ENCODE data around the gene TTC34. TPM values are rescaled to one million over a fixed set of nuclear protein-coding genes. Genes with fewer than 3 reads are reported as not detected.
A peak's percentile ranks its signal among the peaks of the same experiment; 100 is the strongest.

TTC34 gene
- total RNA-seq, 1 donor from 2014 or later = 3.6 TPM

- peaks cover 6% of the 10 kb centered on the region for H3K4me1 Mint-ChIP-seq
- peak overlapping the region; percentile 74 for H3K4me3 Mint-ChIP-seq
- TF ChIP-seq, protein P1, sequence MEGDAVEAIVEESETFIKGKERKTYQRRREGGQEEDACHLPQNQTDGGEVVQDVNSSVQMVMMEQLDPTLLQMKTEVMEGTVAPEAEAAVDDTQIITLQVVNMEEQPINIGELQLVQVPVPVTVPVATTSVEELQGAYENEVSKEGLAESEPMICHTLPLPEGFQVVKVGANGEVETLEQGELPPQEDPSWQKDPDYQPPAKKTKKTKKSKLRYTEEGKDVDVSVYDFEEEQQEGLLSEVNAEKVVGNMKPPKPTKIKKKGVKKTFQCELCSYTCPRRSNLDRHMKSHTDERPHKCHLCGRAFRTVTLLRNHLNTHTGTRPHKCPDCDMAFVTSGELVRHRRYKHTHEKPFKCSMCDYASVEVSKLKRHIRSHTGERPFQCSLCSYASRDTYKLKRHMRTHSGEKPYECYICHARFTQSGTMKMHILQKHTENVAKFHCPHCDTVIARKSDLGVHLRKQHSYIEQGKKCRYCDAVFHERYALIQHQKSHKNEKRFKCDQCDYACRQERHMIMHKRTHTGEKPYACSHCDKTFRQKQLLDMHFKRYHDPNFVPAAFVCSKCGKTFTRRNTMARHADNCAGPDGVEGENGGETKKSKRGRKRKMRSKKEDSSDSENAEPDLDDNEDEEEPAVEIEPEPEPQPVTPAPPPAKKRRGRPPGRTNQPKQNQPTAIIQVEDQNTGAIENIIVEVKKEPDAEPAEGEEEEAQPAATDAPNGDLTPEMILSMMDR (IDR thresholded peaks at IDR 0.05; ENCODE audit: unreplicated experiment) = no peak
- no peak for DNase-seq (ENCODE audit: low spot score in 2 of 2, unreplicated experiment in 2 of 2)
- H3K36me3 Mint-ChIP-seq = no peaks in the 10 kb centered on the region
- no peaks in the 10 kb centered on the region for H3K27me3 Mint-ChIP-seq (ENCODE audit: low read depth)
- H3K9me3 Mint-ChIP-seq = peaks cover 8% of the 10 kb centered on the region
- peak overlapping the region; percentile 37 for H3K27ac Mint-ChIP-seq
Observed at GRCh38 chr1:2642131-2642559, 159.3 kb downstream of the TTC34 start.

- TF ChIP-seq, protein P1 (IDR thresholded peaks at IDR 0.05; ENCODE audit: unreplicated experiment) = no peak
- Mint-ChIP-seq H3K36me3 (no peaks in the 10 kb centered on the region), H3K27ac (no peak overlapping the region), H3K4me1 (peaks cover 6% of the 10 kb centered on the region), H3K9me3 (peaks cover 9% of the 10 kb centered on the region), H3K4me3 (peak overlapping the region; percentile 74), H3K27me3 (ENCODE audit: low read depth) (peaks cover 2% of the 10 kb centered on the region)
- no peak for DNase-seq (ENCODE audit: low spot score in 2 of 2, unreplicated experiment in 2 of 2)
Observed at GRCh38 chr1:2641381-2642130, 159.9 kb downstream of the TTC34 start.

DNA sequence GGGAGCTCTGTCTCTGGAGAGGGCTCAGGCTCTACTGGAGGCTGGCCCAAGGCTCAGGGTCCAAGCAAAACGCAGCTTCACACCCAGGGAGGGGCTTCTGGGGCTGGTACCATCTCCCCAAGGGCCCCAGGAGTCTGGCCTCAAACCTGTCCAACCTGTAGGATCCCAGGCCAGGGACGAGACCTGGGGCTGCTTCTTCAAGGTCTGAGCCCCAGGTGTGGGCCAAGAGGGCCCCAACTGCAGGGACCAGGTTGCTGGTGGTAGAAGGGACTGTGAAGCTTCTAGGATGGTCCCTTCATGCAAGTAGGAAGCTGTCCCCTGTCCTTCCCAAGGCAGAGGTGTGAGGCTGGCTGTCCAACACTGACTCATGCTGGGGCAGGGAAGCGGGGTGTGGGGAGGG is 160.9 kb downstream of the TTC34 start:
- peaks cover 9% of the 10 kb centered on the region for H3K9me3 Mint-ChIP-seq
- H3K27me3 Mint-ChIP-seq (ENCODE audit: low read depth) = peaks cover 2% of the 10 kb centered on the region
- no peak overlapping the region for H3K27ac Mint-ChIP-seq
- no peaks in the 10 kb centered on the region for H3K36me3 Mint-ChIP-seq
- TF ChIP-seq, protein P1 (IDR thresholded peaks at IDR 0.05; ENCODE audit: unreplicated experiment) = no peak
- DNase-seq (ENCODE audit: low spot score in 2 of 2, unreplicated experiment in 2 of 2) = no peak
- H3K4me3 Mint-ChIP-seq = no peak overlapping the region
- H3K4me1 Mint-ChIP-seq = peaks cover 6% of the 10 kb centered on the region

DNA sequence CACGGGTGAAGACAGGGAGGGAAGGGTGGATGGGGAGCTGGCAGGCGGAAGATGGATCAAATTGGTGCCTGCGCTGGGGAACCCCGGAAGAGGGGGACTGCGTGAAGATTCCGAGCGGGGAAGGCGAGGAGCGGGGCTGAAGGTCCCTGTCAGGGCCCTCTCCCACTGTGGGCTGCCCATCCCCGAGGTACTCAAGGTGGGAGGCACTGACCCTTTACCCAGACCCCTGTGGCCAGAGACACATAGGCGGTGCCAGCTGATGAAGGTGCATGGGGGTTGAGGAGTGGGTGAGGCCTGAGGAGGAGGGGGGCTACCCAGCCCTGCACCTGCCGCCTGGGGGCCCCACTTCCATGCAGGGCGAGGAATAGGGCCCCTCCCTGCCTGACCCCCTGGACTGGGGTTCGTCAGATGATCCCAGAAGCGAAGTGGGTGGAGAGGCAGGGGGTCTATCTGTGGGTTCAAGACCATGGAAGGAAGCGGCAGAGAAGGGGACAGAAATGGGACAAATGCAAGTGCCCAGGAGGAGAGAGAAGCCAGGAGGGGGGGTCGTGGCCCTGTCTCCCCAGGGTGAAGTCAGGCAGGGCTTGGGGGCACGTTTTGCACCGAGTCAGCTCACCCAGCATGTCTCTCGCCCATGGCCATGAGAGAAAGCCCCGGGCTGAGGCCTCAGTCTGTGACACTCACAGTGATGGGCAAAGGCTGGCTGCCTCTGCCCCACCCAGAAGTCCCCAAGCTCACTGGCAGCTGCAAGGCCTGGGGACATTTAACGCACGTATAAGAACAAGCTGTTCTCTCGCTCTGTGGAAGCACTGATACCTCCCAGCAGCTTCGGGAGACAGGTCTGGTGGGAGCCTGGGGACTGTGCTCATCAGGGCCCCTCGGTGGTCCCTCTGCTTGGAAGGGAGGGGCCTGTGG is 161.6 kb downstream of the TTC34 start:
- no peak for DNase-seq (ENCODE audit: low spot score in 2 of 2, unreplicated experiment in 2 of 2)
- Mint-ChIP-seq H3K4me1 (peaks cover 6% of the 10 kb centered on the region), H3K9me3 (peaks cover 9% of the 10 kb centered on the region), H3K27ac (no peak overlapping the region), H3K36me3 (no peaks in the 10 kb centered on the region), H3K27me3 (ENCODE audit: low read depth) (peaks cover 2% of the 10 kb centered on the region), H3K4me3 (no peak overlapping the region)
- TF ChIP-seq, protein P1 (IDR thresholded peaks at IDR 0.05; ENCODE audit: unreplicated experiment) = no peak

- peaks cover 9% of the 10 kb centered on the region for H3K9me3 Mint-ChIP-seq
- H3K27ac Mint-ChIP-seq = no peak overlapping the region
- peaks cover 6% of the 10 kb centered on the region for H3K4me1 Mint-ChIP-seq
- no peaks in the 10 kb centered on the region for H3K36me3 Mint-ChIP-seq
- TF ChIP-seq, protein P1 (IDR thresholded peaks at IDR 0.05; ENCODE audit: unreplicated experiment) = no peak
- no peak for DNase-seq (ENCODE audit: low spot score in 2 of 2, unreplicated experiment in 2 of 2)
- H3K27me3 Mint-ChIP-seq (ENCODE audit: low read depth) = peaks cover 2% of the 10 kb centered on the region
- no peak overlapping the region for H3K4me3 Mint-ChIP-seq
Observed at GRCh38 chr1:2639203-2639602, 162.3 kb downstream of the TTC34 start.

Data from mesothelial cell of epicardium (in vitro differentiated cells).